Stimulated activated CD4-positive, alpha-beta T cell treated with anti-CD3 and anti-CD28 coated beads, Interleukin-4, amount 100 ng/mL, for 48 hours (primary cell): ENCODE data around the gene ACSL1.

Experiments used
- DNase-seq, 2 donors: peaks; one replicate each; pipeline ENCODE4 v3.0.0-alpha.2; 2020; ENCODE audit warnings: low read depth in 2 of 2

Gene ACSL1

DNA sequence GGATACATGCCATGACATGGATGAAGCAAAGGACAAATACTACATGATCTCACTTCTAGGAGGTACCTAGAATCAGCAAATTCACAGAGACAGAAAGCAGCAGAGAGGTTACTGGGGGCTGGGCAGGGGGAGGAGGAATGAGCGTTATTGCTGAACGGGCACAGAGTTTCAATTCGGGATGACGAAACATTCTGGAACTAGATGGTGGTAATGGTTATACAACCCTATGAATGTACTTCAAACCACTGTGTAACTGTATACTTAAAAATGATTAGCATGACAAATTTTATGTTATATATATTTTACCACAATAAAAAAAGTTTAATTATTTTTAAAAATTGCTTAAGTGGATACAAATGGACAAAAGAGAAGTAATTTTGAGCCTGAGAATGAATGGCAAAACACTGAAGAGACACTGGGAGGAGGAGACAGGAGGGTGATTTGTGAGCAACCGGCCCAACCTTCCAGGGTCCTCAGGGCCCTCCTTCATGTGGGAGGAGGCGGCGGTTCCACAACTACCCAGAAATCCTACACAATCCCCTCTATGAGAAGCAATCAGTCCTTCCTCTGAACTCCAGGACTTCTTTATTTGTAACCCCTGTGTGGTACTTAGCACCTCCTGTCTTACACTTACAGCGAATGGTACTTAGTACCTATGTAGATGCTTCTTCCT is 14.1 kb downstream of the ACSL1 start:
- no peak for DNase-seq

DNA sequence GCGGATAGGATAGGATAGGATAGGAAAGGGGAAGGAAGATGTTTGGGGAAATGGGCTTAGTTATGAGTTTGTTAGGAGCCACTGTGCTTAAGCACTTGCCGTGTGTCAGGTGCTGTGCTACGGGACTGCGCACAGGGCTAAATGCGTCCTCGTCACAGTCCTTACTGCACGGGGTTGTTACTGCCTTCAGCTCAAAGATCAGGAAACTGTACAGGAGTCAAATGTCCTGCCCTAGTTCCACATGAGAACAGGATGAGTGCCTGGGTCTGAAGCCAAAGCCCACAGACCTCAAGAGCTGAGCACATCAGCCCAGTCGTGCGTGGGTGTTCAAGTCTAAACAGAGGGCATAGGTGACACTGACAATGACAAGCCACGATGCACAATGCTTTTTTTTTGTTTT is 15.0 kb downstream of the ACSL1 start:
- no peak for DNase-seq

DNA sequence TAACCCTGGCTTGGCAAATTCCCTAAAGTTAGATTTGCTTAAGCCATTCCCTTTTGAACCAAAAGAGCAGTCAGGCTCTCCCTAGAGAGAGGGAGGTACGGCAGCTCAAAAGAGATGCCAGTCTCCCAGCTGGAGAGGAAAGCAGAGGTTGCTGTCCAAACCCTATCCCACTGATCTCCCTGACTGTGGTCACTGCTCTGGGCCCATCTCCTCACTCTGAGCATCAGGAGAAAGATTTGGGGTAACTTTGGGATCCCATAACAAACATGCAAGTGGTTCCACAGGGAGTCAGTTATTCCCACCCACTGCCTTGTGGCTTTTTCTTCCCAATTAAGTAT is 17.1 kb downstream of the ACSL1 start:
- no peak for DNase-seq

DNA sequence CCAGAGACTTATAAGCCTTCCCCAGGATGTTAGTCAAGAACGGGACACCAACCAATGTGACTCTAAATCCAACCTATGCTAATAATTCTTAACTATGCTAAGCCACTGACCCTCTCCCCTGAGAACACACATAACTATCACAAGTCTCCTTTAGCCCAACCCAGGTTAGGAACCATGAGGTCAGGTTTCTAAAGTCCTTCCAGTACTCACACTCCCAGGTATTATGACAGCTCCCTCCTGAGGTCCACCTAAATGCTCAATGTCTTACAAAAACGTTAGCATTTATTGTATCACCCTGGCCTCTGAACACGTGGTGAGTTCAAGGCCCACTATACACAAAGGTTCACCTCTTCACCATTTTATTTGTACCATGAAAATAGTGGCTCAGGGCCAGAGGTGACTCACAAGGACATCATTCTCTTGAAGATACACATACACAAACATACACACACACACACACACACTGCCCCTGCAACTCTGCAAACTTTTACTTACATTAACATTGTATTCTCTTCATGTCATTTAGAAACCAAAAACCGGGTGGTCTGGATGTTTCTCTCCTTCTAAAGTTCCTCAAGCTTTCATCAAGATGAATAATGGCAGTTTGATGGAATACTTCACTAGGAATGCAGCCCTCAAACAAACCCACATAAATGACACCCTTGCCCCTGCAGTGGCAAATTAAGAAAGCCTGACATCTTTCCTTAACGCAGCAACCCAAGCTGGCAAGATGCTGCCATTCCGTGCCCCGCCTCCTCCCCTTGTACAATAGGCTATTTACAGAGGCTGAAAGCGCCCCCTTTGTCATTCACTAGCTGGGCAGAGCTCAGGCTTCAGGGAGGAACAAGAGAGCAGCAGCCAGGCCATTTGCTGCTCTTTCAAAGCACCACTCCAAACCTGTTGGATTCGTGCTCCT is 17.7 kb downstream of the ACSL1 start:
- DNase-seq: no peak

DNA sequence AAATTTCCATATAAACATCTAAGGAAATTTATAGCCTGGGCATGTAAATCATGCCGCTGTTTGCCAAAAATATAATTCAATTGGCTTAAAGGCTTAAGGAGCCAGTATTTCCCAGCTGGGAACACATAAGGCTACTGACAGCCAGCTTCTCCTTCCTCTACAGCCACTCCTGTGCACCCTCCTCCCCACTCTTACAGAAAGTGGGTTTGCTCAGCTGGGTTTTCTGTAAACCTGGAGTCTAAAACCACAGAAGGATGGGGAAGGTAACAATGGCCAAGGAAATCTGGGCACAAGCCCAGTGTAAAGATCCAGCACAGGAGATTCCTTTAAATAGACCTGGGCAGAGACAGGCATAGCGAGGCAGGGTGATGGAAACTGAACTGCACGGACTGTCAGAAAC is 18.5 kb downstream of the ACSL1 start:
- no peak for DNase-seq

DNA sequence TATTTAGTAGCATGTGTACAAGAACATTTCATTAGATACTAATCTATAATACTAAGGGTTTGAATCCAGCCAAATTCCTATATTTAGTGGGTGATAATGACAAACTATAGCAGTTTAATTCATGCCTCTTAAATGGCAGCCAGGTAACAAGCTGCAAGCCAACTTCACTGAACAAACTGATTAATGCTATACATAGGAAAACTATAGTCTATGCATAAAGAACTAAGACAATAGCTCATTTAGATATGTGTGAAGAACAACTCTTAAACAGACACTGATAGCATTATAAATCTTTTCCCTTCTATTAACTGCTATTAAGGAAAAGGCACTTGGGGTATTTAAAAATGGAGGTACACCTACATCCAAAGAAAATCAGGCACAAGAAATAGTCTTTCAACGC is 19.1 kb downstream of the ACSL1 start:
- no peak for DNase-seq

DNA sequence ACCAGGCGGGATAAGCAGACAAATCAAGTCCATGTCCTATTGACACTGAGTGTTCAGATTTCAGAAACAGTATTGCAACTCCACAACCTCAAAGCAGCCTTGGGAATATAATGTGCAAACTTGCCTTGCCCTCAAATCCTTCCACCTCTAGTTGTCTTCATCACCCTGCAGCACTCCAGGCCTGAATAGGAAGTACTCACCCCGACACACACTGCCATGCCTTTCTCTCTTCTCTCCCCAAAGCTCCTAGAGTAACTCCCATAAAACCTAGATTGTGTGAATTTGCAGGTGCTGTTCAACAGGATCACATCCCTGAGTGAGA is 19.6 kb downstream of the ACSL1 start:
- DNase-seq: no peak

DNA sequence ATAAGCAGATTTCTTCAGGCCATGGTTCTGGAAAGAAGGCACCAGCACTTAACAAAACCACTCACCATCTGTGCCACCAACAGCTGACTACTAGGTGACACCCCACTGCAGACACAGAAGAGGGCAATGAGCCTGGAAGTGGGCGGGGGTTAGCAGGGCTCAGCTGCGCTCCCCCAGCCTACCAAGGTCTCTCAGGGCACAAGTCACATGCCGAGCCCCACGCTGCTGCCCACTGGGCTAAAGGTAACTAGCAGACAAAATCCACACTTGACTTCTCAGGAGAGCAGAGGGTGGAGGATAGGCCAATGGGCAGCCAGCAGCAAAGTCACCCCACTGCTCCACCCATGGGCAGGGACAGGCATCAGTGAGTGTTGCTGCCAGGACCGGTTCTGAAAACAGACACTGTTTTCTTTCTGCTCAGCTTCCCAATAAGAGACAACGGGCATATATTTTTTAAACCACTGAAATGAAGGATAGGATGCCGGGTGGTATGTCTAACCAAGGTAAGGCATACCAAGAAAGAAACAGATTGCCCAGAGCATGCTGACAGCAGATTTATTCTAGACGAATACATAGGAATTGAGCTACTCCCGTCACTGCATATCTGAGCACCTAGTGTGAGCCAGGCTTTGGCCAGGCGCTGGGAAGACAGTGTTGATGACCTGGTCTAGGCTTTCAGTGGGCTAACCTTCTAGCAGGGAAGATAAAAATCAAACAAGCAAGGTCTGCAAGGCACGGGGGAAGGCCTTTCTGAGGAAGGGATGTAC is 20.1 kb downstream of the ACSL1 start:
- no peak for DNase-seq

DNA sequence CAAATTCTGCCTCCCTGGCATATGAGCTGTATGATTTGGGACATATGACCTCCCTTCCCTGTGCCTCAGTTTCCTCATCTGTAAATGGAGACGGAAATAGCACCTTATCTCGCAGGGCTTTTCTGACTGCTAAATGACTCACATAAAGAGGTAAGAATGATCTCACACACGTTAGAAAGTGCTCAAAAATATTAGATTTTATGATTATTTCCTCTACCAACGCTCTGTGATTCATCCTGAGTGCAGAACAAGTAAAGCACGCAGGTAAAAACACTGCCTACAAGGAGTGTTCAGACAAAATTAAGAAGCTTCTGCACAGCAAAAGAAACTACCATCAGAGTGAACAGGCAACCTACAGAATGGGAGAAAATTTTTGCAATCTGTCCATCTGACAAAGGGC is 21.1 kb downstream of the ACSL1 start:
- no peak for DNase-seq

DNA sequence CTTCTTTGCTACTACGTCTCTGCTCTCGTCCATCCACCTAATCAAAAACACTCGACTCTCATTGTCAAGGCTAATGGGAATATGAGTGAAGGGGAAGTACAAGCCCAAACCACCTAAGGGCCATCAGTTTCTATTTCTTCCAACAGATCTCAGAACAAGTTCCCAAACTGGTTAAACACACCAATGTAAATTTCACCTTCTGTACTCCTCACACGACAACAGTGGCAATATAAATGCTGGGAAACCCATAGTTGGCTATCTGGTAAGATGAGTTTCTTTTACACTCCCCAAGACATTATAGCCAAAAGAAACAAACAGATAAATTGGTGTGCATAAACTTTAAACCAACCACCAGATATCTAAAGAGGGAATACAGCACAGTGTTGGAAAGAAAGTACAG is 21.9 kb downstream of the ACSL1 start:
- DNase-seq: no peak

DNA sequence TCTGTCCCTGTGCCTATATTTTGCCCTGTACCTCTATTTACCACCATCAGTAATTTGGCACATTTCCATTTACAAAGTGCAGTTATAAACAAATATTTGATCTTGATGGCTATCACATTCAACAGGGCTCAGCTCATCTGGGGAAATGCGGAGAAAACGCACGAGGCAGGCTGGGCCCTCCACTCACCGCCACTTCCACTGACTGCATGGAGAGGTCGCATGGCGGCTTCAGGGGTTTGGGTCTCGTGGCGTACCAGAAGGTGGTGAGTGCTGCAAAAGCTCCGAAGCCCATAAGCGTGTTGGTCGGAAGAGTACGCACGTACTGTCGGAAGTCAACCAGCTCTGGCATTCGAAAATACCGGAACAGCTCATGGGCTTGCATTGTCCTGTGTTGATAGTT is 22.6 kb downstream of the ACSL1 start:
- no peak for DNase-seq

DNA sequence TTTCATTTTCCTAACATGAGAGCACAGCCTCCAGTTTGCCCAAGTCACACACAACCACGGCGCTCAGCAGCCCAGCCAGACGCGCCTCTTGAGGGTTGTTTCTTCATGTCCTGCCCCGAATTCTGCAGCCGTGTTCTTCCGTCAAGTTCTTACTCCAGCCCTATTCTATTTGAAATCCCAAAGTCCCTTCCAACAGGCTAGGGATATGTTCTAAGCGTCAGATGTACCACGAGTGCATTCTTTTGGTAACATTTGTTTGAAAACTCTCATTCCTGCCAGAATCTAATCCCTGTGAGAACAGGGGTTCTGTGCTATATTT is 23.1 kb downstream of the ACSL1 start:
- DNase-seq: no peak

DNA sequence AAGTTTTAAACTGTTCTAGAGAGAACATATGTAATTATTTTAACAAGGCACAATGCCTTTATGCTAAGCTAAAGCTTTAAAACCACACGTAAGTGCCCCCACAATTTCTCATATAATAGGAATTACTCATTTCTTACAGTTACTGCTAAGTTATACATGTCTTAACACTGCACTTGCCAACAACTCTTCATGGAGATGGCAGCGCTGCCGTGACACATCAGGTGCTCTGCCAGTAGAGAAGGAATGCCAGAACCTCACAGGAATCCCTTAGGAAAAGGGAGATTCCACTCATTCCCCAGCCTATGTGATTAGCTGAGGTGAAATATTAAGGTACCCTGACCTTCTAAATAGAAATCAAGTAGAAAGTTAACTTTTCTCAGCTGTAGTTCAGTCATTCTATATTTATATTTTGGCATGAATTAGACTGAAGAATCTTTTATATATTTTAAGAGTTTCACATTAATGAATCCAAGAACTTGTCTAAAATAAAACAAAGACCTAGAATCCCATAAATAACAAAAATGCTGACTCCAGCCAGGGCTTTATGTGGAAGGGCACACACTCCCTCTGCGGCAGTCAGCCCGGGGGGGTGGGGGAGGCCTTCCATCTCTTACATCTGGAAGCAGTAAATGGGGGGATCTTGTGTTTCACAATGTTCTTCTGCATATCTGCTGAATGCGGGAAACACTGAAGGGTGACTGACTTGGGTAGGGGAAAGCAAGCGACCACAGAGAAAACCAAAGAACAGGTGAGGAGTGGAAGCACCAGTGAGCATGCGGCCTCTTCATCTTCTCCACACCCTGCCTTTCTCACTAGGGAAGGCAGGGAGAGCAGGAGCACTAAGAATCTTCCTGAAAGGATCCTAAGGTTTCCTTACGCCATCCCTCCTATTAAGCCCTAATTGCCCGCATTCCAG is 23.7 kb downstream of the ACSL1 start:
- no peak for DNase-seq

DNA sequence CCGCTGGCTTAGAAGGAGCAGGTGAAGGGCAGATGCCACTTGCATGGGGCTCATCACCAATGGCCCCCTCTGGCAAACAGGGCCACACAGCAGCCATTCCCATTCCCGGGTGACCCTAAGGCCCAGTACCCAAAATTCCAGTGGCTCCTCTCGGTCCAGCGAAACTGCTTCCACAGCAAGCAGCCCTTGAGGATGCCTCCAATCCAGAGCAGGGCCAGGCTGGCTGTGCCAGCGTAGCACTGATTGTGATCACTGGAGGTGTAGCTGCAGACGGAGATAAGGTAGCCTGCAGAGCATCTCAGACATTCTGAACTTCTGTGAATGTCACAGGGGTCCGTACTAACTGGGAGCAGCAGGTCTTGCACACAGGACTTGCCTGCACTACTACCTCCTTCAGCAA is 27.3 kb downstream of the ACSL1 start:
- DNase-seq: no peak

DNA sequence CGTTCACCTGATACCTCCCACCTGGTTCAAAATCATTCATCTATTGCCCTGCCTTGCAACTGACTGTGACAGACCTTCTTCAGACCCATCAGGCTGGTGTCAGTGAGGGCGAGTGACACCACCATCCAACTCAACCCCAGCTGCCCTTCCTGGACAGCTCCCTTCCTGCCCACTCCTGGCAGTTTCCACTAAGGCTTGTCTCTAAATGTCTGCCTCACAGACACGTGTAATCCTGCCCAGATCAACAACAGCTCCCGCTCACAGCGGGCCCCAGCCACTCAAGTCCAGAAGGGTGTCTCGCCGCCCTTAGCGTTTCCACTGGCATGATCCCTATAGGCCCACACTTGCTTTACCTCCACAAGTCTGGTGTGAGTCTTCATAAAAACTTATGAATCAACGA is 28.9 kb downstream of the ACSL1 start:
- DNase-seq: no peak

DNA sequence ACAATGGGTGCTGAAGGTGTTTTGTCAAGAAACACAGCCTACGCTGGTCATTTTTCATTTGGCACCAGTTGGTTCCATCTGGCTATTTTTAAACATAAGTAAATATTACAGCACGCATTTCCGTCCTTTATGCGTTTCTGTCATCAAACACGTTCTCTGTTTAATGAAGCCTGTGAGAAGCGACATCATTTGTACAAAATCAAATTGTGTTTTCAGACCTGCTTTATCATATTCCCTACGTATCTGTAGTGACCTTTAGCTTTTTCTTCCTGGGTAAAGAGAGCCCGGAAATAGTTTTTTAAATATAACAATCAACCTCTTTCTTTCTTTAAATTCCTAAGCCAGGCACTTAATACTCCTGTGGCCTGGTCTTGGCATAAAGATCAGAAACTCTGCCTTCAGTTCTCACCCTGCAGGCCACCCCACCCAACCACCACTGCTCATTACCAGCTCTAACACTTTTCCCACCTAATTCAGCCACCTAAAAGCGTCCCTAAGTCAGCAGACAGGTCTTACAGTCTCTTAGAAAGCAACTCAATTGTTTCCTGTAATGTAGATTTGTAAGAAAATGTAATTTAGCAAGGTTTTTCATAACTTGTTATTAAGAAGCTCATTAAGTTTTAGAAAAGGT is 30.4 kb downstream of the ACSL1 start:
- DNase-seq: no peak

DNA sequence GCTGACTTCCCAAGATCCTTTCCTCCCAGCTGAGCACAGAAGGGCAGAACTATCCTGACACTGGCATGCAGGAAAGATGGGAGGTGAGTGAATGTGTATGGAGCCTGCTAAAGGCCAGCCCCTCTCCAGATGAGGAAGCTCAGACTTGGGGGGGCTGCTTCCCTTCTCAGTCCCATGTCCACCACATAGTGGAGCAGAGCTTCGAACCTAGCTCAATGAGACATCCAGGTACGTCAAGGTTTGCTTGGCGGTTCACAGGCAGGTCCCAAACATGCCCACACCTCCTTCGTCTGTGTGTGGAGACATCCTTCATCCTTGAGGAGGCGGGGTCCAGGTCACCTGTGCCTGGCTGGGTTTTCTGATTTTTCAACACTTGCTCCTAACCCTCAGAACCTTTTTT is 31.3 kb downstream of the ACSL1 start:
- no peak for DNase-seq

DNA sequence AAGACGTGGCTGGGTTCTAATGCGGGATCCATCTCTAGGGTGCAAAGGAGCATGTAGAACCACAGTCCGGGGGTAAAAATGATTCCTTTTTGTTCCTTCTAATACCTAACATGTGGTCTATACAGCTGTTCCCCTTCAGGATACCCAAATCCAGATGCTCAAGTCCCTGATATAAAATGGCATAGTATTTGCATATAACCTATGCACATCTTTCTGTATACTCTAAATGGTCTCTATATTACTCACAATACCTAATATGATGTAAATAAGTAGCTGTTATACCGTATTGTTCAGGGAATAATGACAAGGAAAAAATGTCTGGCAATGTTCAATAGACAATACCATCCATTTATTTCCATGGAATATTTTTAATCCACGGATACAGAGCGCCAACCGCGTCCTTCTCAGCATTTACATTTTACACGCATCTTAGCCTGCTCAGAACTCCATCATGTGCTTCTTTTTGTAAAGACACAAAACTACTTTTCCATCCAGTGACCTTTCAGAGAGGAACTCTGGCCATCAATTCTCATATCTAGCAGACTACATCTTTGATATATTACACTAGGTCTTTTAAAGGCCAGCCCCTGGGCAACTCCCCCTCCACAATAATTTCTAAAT is 31.9 kb downstream of the ACSL1 start:
- no peak for DNase-seq

DNA sequence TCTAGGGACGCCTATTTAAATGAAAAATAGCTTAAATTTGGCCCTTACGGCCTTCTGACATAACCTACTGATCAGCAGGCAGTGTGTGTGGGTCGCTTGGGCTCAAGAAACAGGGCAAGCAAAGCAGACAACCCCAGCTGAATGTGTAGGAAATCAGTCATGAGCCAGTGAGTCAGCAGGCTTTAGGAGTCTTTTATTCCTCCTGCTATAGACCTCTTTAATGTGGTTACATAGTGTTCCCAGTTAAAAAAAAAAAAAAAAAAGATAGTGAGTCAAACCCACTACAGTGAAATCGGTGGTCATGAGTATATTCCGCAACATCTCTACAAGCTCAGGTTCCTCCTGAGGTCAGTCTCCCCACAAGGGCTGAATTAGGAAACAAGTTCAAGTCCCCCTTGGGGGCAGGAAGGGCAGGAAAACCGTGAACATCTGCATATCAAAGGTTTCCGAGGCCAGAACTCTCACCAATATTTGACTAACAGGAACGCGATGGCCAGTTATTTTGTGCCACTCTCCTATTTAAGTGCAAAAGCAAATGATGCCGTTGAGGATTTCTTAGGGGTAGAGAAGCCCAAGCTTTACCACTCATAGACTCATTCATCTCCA is 32.7 kb downstream of the ACSL1 start:
- DNase-seq: peak; percentile 30 to 41

DNA sequence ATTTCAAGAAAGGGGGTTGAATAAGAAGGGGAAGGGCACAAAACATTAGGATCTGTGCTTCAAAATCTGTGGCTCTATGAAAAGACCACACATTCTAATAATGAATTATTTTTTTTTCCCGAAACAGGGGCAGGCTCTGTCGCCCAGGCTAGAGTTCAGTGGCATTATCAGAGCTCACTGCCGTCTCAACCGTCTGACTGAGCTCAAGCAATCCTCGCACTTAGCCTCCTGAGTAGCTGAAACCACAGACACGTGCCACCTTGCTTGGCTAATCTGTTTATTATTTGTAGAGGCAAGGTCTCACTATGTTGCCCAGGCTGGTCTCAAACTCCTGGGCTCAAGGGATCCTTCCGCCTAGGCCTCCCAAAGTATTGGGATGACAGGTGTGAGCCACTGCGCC is 33.4 kb downstream of the ACSL1 start:
- no peak for DNase-seq

DNA sequence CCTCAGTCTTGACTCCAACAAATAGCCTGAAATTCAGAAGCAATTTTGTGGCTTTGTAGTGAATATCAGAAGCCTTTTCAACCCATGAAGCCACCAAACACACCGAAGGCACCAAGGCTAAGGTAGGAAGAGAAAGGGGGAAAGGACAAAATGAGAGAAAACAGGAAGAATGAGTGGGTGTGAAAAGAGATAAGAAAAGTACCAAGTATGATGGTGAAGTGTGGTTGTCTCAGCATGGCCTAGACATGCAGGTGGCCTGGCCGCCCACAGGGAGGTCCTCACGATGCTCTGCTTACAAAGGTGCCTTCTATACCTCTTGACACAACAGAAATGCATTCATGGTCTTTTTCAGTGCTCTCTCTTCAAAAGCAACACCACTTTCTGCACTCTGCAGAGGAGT is 34.9 kb downstream of the ACSL1 start:
- DNase-seq: no peak
